HepG2 (cell line): ENCODE data around the gene ISOC2. TPM values are rescaled to one million over a fixed set of nuclear protein-coding genes. Genes with fewer than 3 reads are reported as not detected.

Experiments
- DNMT1 ChIP-seq: sonication (generic); formaldehyde crosslinking; IDR thresholded peaks from 2 replicates; pipeline ENCODE4 v1.5.1; 2020; ENCODE audit warnings: mild to moderate bottlenecking, missing genetic modification reagents
- DNMT3B ChIP-seq: conservative IDR thresholded peaks from 2 replicates; pipeline ENCODE4 v1.6.1; 2016; ENCODE audit warnings: missing biosample characterization, control low read depth
- HNRNPL ChIP-seq: fragments of 200-400 bp; formaldehyde crosslinking; IDR thresholded peaks from 2 replicates; pipeline ENCODE4 v1.6.1; 2017; ENCODE audit warnings: mild to moderate bottlenecking, low read depth, low read length
- MTA1 ChIP-seq: sonication (generic); formaldehyde crosslinking; IDR thresholded peaks from 2 replicates; pipeline ENCODE4 v1.4.0; 2020; ENCODE audit warnings: missing genetic modification reagents, mild to moderate bottlenecking, borderline replicate concordance
- SYNCRIP ChIP-seq: fragments of 200-400 bp; formaldehyde crosslinking; IDR thresholded peaks from 2 replicates; pipeline ENCODE4 v1.6.1; 2018; ENCODE audit warnings: mild to moderate bottlenecking, low read depth, low read length; ENCODE audit not compliant: insufficient read depth
- ZFP62 ChIP-seq: sonication (generic); formaldehyde crosslinking; IDR thresholded peaks from 2 replicates; pipeline ENCODE4 v1.4.0; 2020; ENCODE audit warnings: missing genetic modification reagents
- ZNF552 ChIP-seq: sonication (generic); formaldehyde crosslinking; IDR thresholded peaks from 2 replicates; pipeline ENCODE4 v1.9.0; 2022; ENCODE audit warnings: missing genetic modification reagents, mild to moderate bottlenecking, borderline replicate concordance
- ZNF678 ChIP-seq: sonication (generic); formaldehyde crosslinking; IDR thresholded peaks from 2 replicates; pipeline ENCODE4 v1.4.0; 2020; ENCODE audit warnings: mild to moderate bottlenecking, missing genetic modification reagents
- polyA plus RNA-seq, 8 experiments: library from polyadenylated mRNA; depleted of rRNA in 3 of 8; stranded (reverse) in 7 of 8; unstranded in 1 of 8; fragments of >200 nt; fragmentation: Illumina TruSeq in 4 of 8; extraction: Trizol in 4 of 8; gene quantifications; 2 replicates each; pipeline versions ENCODE4 v1.2.1 to v1.2.3, GENCODE V29; 2011 to 2016; ENCODE audit warnings: low read depth in 4 of 8, missing spikeins in 1 of 8, mixed read lengths in 1 of 8; ENCODE audit not compliant: insufficient read depth in 1 of 8
- total RNA-seq, 5 experiments: library from RNA; depleted of rRNA; stranded (reverse); fragments of >200 nt; fragmentation: Illumina TruSeq; extraction: Trizol; gene quantifications; 2 replicates each; pipeline ENCODE4 v1.2.3, GENCODE V29; 2016; ENCODE audit warnings: low read depth in 1 of 5
- TF ChIP-seq, protein P1 (sequence below): IDR thresholded peaks from 2 replicates; pipeline ENCODE4 v1.6.1; 2012; ENCODE audit warnings: low read depth, low read length, improper control_type of control experiment
- TF ChIP-seq, protein P2 (sequence below): IDR thresholded peaks from 2 replicates; pipeline ENCODE4 v1.6.1; 2016; ENCODE audit warnings: mild to moderate bottlenecking, missing biosample characterization, missing genetic modification reagents
- TF ChIP-seq, protein P3 (sequence below): sonication (generic); formaldehyde crosslinking; IDR thresholded peaks from 2 replicates; pipeline ENCODE4 v1.9.0; 2021; ENCODE audit warnings: missing genetic modification reagents, mild to moderate bottlenecking, borderline replicate concordance
- TF ChIP-seq, protein P4 (sequence below): sonication (generic); formaldehyde crosslinking; IDR thresholded peaks from 2 replicates; pipeline ENCODE4 v1.4.0; 2020; ENCODE audit warnings: missing genetic modification reagents, low read depth, mild to moderate bottlenecking, borderline replicate concordance
- TF ChIP-seq, protein P5 (sequence below): sonication (generic); formaldehyde crosslinking; IDR thresholded peaks from 2 replicates; pipeline ENCODE4 v1.5.1; 2020; ENCODE audit warnings: mild to moderate bottlenecking, moderate library complexity, missing genetic modification reagents
- TF ChIP-seq, protein P6 (sequence below): sonication (generic); formaldehyde crosslinking; IDR thresholded peaks from 2 replicates; pipeline ENCODE4 v1.5.0; 2020; ENCODE audit warnings: mild to moderate bottlenecking, missing genetic modification reagents
- TF ChIP-seq, protein P7 (sequence below): sonication (generic); formaldehyde crosslinking; IDR thresholded peaks from 2 replicates; pipeline ENCODE4 v1.8.1; 2023; ENCODE audit warnings: missing genetic modification reagents, inconsistent platforms, borderline replicate concordance

Gene ISOC2
- total and polyA plus RNA-seq, 2 of the 13 experiments (the other 11 are each of a cell fraction or from before 2014, with no cell fraction given): 76.8 to 105 TPM

DNA sequence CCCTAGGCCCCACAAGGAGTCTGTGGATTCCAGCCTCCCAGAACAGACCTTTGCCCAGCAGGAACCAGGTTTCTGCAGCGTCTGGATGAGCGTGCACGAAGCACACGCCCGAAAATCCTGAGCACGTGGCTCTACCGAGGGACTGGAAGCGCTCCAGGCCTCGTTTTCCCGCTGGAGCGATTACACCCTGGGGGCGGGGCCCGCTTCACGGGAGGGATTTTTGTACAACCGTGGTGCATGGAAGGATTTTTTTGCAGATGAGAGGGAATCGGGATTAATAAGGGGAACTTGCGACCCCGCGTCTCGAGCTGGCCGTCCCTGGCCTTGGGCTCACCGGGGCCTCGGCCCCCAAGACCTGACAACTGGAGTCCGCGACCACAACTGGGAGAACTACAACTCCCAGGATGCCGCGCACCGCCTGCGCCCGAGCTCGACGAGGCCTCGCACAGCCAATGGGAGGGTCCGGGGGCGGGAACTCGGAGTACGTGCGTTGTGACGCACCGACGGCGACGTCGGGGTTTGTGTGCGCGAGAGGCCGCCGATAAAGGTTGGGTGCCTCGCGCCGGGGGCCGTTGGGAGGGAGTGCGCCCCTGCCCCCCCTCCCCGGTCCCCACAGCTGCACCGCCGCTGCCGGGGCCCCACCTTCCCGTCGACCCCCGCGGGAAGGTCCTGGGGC, 14.8 kb upstream of the ISOC2 start, which contains the start of gene ZNF628 (continued):
- TF ChIP-seq, protein P1, sequence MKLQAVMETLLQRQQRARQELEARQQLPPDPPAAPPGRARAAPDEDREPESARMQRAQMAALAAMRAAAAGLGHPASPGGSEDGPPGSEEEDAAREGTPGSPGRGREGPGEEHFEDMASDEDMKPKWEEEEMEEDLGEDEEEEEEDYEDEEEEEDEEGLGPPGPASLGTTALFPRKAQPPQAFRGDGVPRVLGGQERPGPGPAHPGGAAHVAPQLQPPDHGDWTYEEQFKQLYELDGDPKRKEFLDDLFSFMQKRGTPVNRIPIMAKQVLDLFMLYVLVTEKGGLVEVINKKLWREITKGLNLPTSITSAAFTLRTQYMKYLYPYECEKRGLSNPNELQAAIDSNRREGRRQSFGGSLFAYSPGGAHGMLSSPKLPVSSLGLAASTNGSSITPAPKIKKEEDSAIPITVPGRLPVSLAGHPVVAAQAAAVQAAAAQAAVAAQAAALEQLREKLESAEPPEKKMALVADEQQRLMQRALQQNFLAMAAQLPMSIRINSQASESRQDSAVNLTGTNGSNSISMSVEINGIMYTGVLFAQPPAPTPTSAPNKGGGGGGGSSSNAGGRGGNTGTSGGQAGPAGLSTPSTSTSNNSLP: no peak
- TF ChIP-seq, protein P2, sequence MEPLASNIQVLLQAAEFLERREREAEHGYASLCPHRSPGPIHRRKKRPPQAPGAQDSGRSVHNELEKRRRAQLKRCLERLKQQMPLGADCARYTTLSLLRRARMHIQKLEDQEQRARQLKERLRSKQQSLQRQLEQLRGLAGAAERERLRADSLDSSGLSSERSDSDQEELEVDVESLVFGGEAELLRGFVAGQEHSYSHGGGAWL (CRISPR knock-in tag): peak; percentile 92
- 0 out of 2 replicates have a peak, but pooled peaks have one; percentile 30 for TF ChIP-seq ZFP62 (CRISPR knock-in tag)
- no peak for TF ChIP-seq SYNCRIP
- peak; percentile 70 for TF ChIP-seq ZNF678
- TF ChIP-seq, protein P3, sequence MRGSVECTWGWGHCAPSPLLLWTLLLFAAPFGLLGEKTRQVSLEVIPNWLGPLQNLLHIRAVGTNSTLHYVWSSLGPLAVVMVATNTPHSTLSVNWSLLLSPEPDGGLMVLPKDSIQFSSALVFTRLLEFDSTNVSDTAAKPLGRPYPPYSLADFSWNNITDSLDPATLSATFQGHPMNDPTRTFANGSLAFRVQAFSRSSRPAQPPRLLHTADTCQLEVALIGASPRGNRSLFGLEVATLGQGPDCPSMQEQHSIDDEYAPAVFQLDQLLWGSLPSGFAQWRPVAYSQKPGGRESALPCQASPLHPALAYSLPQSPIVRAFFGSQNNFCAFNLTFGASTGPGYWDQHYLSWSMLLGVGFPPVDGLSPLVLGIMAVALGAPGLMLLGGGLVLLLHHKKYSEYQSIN (CRISPR knock-in tag): no peak
- no peak for TF ChIP-seq DNMT1
- TF ChIP-seq, protein P4, sequence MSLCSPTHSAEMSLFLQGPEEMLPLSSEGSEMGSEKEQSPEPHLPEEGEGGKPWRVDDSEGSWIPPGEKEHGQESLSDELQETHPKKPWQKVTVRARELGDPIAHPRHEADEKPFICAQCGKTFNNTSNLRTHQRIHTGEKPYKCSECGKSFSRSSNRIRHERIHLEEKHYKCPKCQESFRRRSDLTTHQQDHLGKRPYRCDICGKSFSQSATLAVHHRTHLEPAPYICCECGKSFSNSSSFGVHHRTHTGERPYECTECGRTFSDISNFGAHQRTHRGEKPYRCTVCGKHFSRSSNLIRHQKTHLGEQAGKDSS (CRISPR knock-in tag): no peak
- TF ChIP-seq, protein P5, sequence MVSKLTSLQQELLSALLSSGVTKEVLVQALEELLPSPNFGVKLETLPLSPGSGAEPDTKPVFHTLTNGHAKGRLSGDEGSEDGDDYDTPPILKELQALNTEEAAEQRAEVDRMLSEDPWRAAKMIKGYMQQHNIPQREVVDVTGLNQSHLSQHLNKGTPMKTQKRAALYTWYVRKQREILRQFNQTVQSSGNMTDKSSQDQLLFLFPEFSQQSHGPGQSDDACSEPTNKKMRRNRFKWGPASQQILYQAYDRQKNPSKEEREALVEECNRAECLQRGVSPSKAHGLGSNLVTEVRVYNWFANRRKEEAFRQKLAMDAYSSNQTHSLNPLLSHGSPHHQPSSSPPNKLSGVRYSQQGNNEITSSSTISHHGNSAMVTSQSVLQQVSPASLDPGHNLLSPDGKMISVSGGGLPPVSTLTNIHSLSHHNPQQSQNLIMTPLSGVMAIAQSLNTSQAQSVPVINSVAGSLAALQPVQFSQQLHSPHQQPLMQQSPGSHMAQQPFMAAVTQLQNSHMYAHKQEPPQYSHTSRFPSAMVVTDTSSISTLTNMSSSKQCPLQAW: peak; percentile 63; the same call in 1 of the 2 replicates
- no peak for TF ChIP-seq HNRNPL
- TF ChIP-seq, protein P6, sequence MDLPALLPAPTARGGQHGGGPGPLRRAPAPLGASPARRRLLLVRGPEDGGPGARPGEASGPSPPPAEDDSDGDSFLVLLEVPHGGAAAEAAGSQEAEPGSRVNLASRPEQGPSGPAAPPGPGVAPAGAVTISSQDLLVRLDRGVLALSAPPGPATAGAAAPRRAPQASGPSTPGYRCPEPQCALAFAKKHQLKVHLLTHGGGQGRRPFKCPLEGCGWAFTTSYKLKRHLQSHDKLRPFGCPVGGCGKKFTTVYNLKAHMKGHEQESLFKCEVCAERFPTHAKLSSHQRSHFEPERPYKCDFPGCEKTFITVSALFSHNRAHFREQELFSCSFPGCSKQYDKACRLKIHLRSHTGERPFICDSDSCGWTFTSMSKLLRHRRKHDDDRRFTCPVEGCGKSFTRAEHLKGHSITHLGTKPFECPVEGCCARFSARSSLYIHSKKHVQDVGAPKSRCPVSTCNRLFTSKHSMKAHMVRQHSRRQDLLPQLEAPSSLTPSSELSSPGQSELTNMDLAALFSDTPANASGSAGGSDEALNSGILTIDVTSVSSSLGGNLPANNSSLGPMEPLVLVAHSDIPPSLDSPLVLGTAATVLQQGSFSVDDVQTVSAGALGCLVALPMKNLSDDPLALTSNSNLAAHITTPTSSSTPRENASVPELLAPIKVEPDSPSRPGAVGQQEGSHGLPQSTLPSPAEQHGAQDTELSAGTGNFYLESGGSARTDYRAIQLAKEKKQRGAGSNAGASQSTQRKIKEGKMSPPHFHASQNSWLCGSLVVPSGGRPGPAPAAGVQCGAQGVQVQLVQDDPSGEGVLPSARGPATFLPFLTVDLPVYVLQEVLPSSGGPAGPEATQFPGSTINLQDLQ (CRISPR knock-in tag): no peak
- TF ChIP-seq DNMT3B (CRISPR knock-in tag): peak; percentile 82; the same call in 1 of the 2 replicates
- no peak for TF ChIP-seq ZNF552 (CRISPR knock-in tag)
- TF ChIP-seq, protein P7, sequence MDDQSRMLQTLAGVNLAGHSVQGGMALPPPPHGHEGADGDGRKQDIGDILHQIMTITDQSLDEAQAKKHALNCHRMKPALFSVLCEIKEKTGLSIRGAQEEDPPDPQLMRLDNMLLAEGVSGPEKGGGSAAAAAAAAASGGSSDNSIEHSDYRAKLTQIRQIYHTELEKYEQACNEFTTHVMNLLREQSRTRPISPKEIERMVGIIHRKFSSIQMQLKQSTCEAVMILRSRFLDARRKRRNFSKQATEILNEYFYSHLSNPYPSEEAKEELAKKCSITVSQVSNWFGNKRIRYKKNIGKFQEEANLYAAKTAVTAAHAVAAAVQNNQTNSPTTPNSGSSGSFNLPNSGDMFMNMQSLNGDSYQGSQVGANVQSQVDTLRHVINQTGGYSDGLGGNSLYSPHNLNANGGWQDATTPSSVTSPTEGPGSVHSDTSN (CRISPR knock-in tag): peak; percentile 57; the same call in 1 of the 2 replicates
- peak; percentile 78; the same call in 1 of the 2 replicates for TF ChIP-seq MTA1 (CRISPR knock-in tag)
